Fibroblast of villous mesenchyme (primary cell): ENCODE results near the gene MSI2. TPM values are rescaled to one million over a fixed set of nuclear protein-coding genes. Genes with fewer than 3 reads are reported as not detected.

Source experiments
- DNase-seq: peaks from one replicate; pipeline ENCODE4 v3.0.0-alpha.2; 2010; ENCODE audit warnings: low read depth
- H3K4me3 ChIP-seq: 2 replicates; pipeline ENCODE4 v1.5.1; 2011; ENCODE audit warnings: low read depth, mild to moderate bottlenecking, low read length
- total RNA-seq: library from RNA; depleted of rRNA; stranded (reverse); fragments of >200 nt; gene quantifications from 2 replicates; pipeline ENCODE4 v1.2.3, GENCODE V29; 2012
- TF ChIP-seq, protein P1 (sequence below): IDR thresholded peaks from 2 replicates; pipeline ENCODE4 v1.5.1; 2012; ENCODE audit warnings: low read depth, mild to moderate bottlenecking, low read length; ENCODE audit not compliant: insufficient read depth

The MSI2 gene
- total RNA-seq, 1 donor: 50.1 TPM

DNA sequence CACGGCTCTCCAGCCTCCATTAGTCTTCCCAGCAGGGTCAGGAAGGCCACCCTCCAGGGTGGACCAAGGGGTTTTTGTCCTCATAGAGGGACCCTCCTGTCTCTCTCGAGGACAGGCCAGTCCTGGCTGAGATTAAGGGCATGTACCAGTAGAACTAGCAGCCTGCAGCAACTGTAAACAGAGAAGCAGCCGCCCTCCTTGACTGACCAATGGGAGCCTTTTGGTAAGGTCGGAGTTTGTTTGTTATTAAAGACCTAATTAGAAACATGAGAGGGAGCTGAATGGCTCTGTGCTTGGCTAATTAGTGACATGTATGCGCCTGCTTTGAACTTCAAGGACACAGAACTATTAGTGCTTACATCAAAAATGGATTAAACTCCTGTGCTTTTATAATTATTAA lies 408.8 kb downstream of the MSI2 start:
- TF ChIP-seq, protein P1, sequence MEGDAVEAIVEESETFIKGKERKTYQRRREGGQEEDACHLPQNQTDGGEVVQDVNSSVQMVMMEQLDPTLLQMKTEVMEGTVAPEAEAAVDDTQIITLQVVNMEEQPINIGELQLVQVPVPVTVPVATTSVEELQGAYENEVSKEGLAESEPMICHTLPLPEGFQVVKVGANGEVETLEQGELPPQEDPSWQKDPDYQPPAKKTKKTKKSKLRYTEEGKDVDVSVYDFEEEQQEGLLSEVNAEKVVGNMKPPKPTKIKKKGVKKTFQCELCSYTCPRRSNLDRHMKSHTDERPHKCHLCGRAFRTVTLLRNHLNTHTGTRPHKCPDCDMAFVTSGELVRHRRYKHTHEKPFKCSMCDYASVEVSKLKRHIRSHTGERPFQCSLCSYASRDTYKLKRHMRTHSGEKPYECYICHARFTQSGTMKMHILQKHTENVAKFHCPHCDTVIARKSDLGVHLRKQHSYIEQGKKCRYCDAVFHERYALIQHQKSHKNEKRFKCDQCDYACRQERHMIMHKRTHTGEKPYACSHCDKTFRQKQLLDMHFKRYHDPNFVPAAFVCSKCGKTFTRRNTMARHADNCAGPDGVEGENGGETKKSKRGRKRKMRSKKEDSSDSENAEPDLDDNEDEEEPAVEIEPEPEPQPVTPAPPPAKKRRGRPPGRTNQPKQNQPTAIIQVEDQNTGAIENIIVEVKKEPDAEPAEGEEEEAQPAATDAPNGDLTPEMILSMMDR: no peak
- H3K4me3 ChIP-seq: no peak overlapping the region
- peak; percentile 48 for DNase-seq

- TF ChIP-seq, protein P1: no peak
- no peak for DNase-seq
- no peak overlapping the region for H3K4me3 ChIP-seq
These were observed 409.4 kb downstream of the MSI2 start for GRCh38 chr17:57665696-57666095.

DNA sequence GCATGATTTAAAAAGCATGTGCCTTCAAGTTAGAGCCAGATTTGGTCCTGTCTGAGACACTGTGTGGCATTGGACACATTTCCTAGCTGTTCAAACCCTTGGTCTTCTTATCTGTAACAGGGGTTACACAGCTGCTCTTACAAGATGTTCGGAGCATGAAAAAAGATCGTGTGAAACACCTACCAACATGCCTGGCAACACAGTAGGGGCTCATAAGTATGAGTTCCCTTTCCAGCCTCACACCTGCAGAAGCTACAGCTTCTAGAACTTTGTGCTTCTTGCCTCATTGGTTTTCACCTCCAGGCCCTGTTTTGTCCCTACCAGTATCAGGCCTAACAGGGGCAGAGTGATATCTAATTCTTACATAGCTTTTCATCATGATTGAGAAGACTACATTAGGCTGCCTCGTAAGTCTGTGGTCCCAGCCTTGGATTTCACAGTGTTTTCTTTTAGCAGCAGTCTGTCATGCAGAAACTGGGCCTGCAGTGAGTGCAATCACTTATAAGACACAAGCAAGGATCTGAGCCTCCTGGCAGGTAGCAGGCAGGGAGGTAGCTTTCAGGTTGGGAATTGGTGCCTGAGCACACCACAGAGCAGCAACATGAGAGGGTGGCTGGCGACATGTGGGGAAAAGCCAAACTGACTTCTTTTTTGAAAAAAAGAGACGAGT lies 410.0 kb downstream of the MSI2 start:
- TF ChIP-seq, protein P1: no peak
- no peak overlapping the region for H3K4me3 ChIP-seq
- no peak for DNase-seq

DNA sequence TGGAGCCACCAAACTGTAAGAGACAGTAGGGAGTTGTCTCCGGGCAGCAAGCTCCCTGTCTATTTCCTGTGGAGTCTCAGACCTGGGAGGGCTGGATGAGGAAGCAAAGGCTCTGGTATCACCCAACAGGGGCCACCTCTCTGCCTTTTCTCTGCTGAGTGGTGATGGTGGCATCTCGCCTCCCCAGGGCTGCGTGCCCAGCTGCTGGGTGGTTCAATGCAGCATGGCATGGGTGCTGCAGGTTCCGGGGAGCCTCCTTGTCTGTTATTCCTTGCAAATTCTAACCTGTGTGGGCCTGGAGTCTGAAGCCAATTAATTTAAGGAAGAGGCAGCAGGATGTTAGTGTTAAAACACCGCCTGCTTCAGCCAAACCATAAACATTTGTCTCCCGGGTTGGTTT lies 410.6 kb downstream of the MSI2 start:
- TF ChIP-seq, protein P1: no peak
- no peak overlapping the region for H3K4me3 ChIP-seq
- no peak for DNase-seq

GRCh38 chr17:57667461-57667923 lies 411.2 kb downstream of the MSI2 start:
- no peak overlapping the region for H3K4me3 ChIP-seq
- DNase-seq: no peak
- TF ChIP-seq, protein P1: no peak

GRCh38 chr17:57668332-57668731 lies 412.0 kb downstream of the MSI2 start:
- TF ChIP-seq, protein P1: no peak
- H3K4me3 ChIP-seq: no peak overlapping the region
- DNase-seq: no peak
